PC-3 (cell line): ENCODE data around the gene CEBPE.

Experiments
- CTCF ChIP-seq: fragments of 300-600 bp; sonication (generic); conservative IDR thresholded peaks from 2 replicates; pipeline ENCODE4 v1.5.1; 2017; ENCODE audit warnings: antibody characterized with exemption, low read depth, mild to moderate bottlenecking, low read length
- EZH2 ChIP-seq: fragments of 300-600 bp; sonication (generic); IDR thresholded peaks from one replicate; pipeline ENCODE4 v1.6.1; 2017; ENCODE audit warnings: antibody characterized with exemption, mild to moderate bottlenecking, low read length; ENCODE audit not compliant: unreplicated experiment
- EZH2phosphoT487 ChIP-seq: fragments of 300-600 bp; sonication (generic); IDR thresholded peaks from 2 replicates; pipeline ENCODE4 v1.6.1; 2018; ENCODE audit warnings: mild to moderate bottlenecking, antibody characterized with exemption, low read length, borderline replicate concordance

- TF ChIP-seq CTCF (no peak), EZH2phosphoT487 (no peak), EZH2 (no peak)
Measured at GRCh38 chr14:23132970-23133369, 13.9 kb upstream of the CEBPE start.
